ENCODE measurements around the gene IRF3. TPM values are rescaled to one million over a fixed set of nuclear protein-coding genes. Genes with fewer than 3 reads are reported as not detected.

IRF3 gene
- total RNA-seq, 6 experiments from 2014 or later = 29.6 to 41.8 (median 35.3) TPM

DNA sequence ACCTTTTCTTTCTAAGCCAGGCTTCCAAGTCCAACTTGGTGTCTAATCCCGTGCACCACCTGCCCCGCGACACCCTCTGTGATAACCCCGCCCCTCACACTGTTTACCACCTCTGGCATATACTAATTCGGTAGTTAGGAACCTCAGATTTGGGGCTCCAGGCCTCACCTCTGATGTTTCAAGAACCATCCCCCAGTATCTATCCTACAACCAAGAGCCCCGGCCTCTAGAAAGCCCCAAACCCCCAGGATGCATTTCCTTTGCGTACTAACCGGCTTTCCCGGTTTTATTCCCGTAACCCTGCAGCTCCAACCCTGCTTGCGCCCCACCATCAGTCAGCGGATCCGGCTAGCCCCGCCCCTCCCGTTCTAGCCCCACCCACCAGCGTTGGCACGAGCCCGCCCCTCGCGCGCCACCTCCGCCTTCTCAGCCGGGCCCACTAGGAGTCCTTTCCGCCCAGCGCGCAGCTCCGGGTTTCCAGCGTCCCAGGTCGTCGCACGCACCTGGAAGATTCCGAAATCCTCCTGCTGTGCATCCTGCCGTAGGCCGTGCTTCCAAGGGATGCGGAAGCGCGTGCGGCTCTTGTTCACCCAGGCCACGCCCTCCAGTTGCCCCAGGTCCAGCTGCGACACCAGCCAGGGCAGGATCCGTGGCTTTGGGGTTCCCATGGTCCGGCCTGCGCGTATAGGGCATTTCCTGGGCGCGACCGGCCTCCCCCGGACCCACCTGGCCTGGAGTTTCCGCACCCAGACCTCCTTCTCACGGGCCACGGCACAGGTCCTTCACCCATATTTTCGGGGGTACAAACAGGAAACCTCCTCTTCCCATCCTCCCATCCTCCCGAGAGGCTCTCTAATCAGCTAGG lies 1.3 kb downstream of the IRF3 start:
- no peaks in the 10 kb centered on the region for H3K27me3 ChIP-seq
- H3K36me3 ChIP-seq = peaks cover 0 to 24% (median 7%) of the 10 kb centered on the region in 4 donors
- H3K4me1 ChIP-seq = peaks cover 0 to 14% (median 5%) of the 10 kb centered on the region in 4 donors
- H3K27ac ChIP-seq = peak overlapping the region; percentile 54 to 82 (median 67)
- TF ChIP-seq, protein P1, sequence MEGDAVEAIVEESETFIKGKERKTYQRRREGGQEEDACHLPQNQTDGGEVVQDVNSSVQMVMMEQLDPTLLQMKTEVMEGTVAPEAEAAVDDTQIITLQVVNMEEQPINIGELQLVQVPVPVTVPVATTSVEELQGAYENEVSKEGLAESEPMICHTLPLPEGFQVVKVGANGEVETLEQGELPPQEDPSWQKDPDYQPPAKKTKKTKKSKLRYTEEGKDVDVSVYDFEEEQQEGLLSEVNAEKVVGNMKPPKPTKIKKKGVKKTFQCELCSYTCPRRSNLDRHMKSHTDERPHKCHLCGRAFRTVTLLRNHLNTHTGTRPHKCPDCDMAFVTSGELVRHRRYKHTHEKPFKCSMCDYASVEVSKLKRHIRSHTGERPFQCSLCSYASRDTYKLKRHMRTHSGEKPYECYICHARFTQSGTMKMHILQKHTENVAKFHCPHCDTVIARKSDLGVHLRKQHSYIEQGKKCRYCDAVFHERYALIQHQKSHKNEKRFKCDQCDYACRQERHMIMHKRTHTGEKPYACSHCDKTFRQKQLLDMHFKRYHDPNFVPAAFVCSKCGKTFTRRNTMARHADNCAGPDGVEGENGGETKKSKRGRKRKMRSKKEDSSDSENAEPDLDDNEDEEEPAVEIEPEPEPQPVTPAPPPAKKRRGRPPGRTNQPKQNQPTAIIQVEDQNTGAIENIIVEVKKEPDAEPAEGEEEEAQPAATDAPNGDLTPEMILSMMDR (IDR thresholded peaks at IDR 0.05) = peak in 2 of 4 donors; percentile 25 to 27
- TF ChIP-seq POLR2A (IDR thresholded peaks at IDR 0.05) = peak; percentile 61
- no peaks in the 10 kb centered on the region for H3K9me3 ChIP-seq
- intact Hi-C loops (cut with DNase I) = loop anchor here in 1 of 2 donors (10.0 kb wide), 1 partner anchor 70 kb away; the partner anchor contains the start of gene PRR12
- DNase-seq = peak; percentile 94 to 95 (median 95)
- H3K4me3 ChIP-seq = peak overlapping the region; percentile 59 to 79 (median 68)
- WGBS (ENCODE audit: insufficient coverage, low coverage, low lambda C conversion rate, missing lambda C conversion rate) = under 1% methylated on average over 51 of the region's 53 CpGs
- ATAC-seq = peak; percentile 80 to 87 (median 86)

DNA sequence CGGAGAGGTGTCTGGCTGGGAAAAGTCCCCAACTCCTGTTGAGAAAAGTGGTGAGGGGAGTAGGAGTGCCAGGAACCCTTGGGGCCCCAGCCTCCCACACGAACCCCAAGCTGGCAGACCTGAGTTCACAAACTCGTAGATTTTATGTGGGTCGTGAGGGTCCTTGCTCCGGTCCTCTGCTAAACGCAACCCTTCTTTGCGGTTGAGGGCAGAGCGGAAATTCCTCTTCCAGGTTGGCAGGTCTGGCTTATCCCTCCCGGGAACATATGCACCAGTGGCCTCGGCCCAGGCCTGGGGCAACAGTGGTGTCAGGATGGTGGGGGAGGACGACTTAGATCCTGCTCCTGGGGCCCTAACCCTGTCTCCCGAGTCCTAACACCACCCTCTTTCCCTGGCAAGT lies 2.4 kb downstream of the IRF3 start:
- Histone ChIP-seq H3K27ac (no peak overlapping the region), H3K9me3 (no peaks in the 10 kb centered on the region), H3K4me1 (peaks cover 0 to 14% (median 5%) of the 10 kb centered on the region in 4 donors), H3K27me3 (no peaks in the 10 kb centered on the region), H3K36me3 (peaks cover 0 to 31% (median 7%) of the 10 kb centered on the region in 4 donors), H3K4me3 (no peak overlapping the region)
- no peak for ATAC-seq
- DNase-seq = no peak
- 86% methylated on average over 5 of the region's 12 CpGs for WGBS (ENCODE audit: insufficient coverage, low coverage, low lambda C conversion rate, missing lambda C conversion rate)
- intact Hi-C loops (cut with DNase I) = loop anchor here in 1 of 2 donors (10.0 kb wide), 1 partner anchor 68 kb away; the partner anchor contains the start of gene PRR12
- TF ChIP-seq POLR2A (IDR thresholded peaks at IDR 0.05) = no peak
- TF ChIP-seq, protein P1 (IDR thresholded peaks at IDR 0.05) = no peak

DNA sequence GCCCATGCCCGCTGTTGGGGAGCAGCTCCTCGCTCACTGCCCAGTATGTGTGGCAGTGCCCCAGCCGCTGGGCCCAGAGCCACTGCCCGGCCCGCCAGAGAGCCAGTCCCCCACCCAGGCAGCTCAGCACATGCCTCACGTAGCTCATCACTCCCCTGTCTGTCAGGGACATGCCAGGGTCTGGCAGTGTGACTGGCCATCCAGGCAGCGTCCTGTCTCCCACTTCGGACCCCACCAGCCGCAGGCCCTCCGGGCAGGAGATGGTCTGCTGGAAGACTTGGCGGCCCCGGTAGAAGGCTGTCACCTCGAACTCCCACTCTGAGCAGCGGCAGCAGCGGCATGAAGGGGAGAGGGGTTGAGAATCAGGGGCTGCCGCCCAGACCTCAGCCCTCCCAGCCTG lies 3.6 kb downstream of the IRF3 start:
- peaks cover 0 to 14% (median 5%) of the 10 kb centered on the region in 4 donors for H3K4me1 ChIP-seq
- DNase-seq (no peak), ATAC-seq (no peak)
- peaks cover 0 to 41% (median 11%) of the 10 kb centered on the region in 4 donors for H3K36me3 ChIP-seq
- TF ChIP-seq, protein P1 (IDR thresholded peaks at IDR 0.05) = no peak
- TF ChIP-seq POLR2A (IDR thresholded peaks at IDR 0.05) = no peak
- no peak overlapping the region for H3K4me3 ChIP-seq
- no peaks in the 10 kb centered on the region for H3K9me3 ChIP-seq
- intact Hi-C loops (cut with DNase I) = loop anchor here in 1 of 2 donors (10.0 kb wide), 1 partner anchor 67 kb away; the partner anchor contains the start of gene PRR12
- H3K27me3 ChIP-seq = no peaks in the 10 kb centered on the region
- H3K27ac ChIP-seq = no peak overlapping the region
- 80% methylated on average over 1 of the region's 16 CpGs for WGBS (ENCODE audit: insufficient coverage, low coverage, low lambda C conversion rate, missing lambda C conversion rate)

DNA sequence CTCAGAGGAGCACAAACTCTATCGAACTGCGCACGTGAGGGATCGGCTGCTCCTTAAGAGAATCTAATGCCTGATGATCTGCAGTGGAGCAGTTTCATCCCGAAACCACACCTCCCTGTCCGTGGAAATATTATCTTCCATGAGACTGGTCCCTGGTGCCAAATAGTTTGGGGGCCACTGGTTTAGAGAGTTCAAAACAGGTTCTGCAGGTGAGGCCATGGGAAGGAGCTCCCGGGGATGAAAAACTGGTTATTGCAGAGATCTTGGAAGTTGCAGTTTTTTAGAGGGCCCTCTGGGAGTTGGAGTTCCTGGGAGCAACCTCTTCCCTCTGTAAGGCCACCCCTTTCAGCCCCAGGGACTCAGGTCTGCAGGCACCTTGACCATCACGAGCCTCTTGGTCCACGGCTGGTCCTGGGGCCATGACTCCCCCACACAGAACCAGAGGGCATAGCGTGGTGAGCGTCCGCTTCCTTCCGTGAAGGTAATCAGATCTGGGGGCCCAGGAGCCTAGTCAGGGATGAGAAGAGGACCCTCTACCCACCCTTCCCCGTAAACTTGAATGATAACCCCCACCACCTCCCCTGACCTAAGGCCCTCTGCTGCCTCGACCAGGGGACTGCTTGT lies 5.2 kb downstream of the IRF3 start:
- Histone ChIP-seq H3K36me3 (peaks cover 0 to 54% (median 11%) of the 10 kb centered on the region in 4 donors), H3K4me3 (no peak overlapping the region), H3K9me3 (no peaks in the 10 kb centered on the region), H3K4me1 (peaks cover 0 to 10% (median 3%) of the 10 kb centered on the region in 4 donors), H3K27ac (no peak overlapping the region), H3K27me3 (no peaks in the 10 kb centered on the region)
- WGBS (ENCODE audit: insufficient coverage, low coverage, low lambda C conversion rate, missing lambda C conversion rate) = 90% methylated on average over 2 of the region's 15 CpGs
- DNase-seq (no peak), ATAC-seq (no peak)
- TF ChIP-seq, protein P1 (IDR thresholded peaks at IDR 0.05) = no peak
- TF ChIP-seq POLR2A (IDR thresholded peaks at IDR 0.05) = no peak
- intact Hi-C loops (cut with DNase I) = loop anchor here in 1 of 2 donors (10.0 kb wide), 1 partner anchor 66 kb away; the partner anchor contains the start of gene PRR12

Data from right lobe of liver (tissue), 6 donors.